Measurements from ENCODE around the gene BBS1. TPM values are rescaled to one million over a fixed set of nuclear protein-coding genes. Genes with fewer than 3 reads are reported as not detected.

The BBS1 gene
- total and polyA plus RNA-seq, 2 experiments from 2014 or later, result 59.7 to 100 TPM

DNA sequence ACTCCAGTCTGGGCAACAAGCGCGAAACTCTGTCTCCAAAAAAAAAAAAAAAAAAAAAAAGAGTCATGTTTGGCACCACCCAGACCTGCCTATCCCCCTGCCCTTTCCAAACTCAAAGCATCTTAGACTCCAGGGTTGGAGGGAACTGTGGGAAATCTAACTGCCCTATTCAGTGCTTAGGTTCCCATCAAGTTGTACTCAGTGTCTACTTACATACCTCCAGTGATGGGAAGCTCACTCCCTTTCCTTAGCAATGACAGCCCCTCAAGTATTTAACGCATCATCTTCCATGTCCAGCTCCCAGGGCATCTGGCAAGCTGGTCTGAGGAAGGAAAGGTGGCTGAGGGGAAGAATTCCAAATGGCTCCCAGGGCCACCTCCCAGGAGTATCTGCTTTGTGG lies 39.3 kb downstream of the BBS1 start:
- TF ChIP-seq, protein P1, sequence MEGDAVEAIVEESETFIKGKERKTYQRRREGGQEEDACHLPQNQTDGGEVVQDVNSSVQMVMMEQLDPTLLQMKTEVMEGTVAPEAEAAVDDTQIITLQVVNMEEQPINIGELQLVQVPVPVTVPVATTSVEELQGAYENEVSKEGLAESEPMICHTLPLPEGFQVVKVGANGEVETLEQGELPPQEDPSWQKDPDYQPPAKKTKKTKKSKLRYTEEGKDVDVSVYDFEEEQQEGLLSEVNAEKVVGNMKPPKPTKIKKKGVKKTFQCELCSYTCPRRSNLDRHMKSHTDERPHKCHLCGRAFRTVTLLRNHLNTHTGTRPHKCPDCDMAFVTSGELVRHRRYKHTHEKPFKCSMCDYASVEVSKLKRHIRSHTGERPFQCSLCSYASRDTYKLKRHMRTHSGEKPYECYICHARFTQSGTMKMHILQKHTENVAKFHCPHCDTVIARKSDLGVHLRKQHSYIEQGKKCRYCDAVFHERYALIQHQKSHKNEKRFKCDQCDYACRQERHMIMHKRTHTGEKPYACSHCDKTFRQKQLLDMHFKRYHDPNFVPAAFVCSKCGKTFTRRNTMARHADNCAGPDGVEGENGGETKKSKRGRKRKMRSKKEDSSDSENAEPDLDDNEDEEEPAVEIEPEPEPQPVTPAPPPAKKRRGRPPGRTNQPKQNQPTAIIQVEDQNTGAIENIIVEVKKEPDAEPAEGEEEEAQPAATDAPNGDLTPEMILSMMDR (IDR thresholded peaks at IDR 0.05; ENCODE audit: low read depth, low read length), result no peak
- H3K9me3 ChIP-seq (ENCODE audit: low read depth), result no peaks in the 10 kb centered on the region
- DNase-seq (ENCODE audit: low read depth in 1 of 2, low spot score in 1 of 2), result no peak
- no peak overlapping the region for H3K27ac ChIP-seq
- H3K36me3 ChIP-seq, result no peaks in the 10 kb centered on the region
- H3K27me3 ChIP-seq, result no peaks in the 10 kb centered on the region
- no peak overlapping the region for H3K4me3 ChIP-seq
- peaks cover 4% of the 10 kb centered on the region for H3K4me1 ChIP-seq (ENCODE audit: low read depth)

DNA sequence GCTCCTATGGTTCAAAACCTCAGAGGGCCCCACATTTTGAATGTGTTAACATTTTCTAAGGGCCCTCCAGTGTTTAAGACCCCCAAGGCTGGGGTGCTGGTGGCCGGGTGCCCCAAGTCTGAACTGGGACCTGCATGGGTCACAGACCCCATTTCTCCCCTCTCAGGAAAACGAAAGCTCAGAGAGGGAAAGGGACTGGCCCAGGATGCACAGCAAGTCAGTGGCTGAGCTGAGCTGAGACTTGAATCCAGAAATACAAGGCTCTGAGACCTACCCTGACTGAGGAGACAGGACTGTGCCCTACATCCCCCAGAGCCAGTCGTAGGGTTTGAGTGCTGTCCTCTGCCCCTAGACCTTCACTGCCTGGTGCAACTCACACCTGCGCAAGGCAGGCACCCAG lies 40.5 kb downstream of the BBS1 start:
- Histone ChIP-seq H3K36me3 (no peaks in the 10 kb centered on the region), H3K27me3 (no peaks in the 10 kb centered on the region), H3K9me3 (ENCODE audit: low read depth) (no peaks in the 10 kb centered on the region), H3K27ac (peak overlapping the region; percentile 65), H3K4me1 (ENCODE audit: low read depth) (peaks cover 4% of the 10 kb centered on the region), H3K4me3 (no peak overlapping the region)
- TF ChIP-seq, protein P1 (IDR thresholded peaks at IDR 0.05; ENCODE audit: low read depth, low read length), result no peak
- no peak for DNase-seq (ENCODE audit: low read depth in 1 of 2, low spot score in 1 of 2)

DNA sequence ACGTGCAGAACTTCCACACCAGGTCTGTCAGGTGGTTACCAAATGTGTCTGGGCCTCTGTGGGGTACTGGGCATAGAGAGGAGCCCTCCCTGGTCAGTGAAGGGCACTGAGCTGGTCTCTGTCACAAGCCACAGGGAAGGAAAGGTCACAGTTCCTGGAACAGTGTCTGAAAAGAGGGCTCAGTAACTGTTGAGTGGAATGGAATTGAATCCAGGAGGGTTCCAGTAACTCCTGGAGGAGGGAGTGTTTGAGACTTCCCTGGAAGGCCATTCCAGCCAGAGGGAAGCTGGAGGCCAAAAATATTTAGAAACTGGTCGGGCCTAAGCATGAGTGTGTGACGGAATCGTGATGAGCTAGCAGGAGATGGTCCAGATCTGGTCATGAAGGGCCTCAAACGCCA lies 44.2 kb downstream of the BBS1 start:
- peaks cover 13% of the 10 kb centered on the region for H3K36me3 ChIP-seq
- TF ChIP-seq, protein P1 (IDR thresholded peaks at IDR 0.05; ENCODE audit: low read depth, low read length), result no peak
- H3K4me3 ChIP-seq, result no peak overlapping the region
- no peaks in the 10 kb centered on the region for H3K9me3 ChIP-seq (ENCODE audit: low read depth)
- no peak for DNase-seq (ENCODE audit: low read depth in 1 of 2, low spot score in 1 of 2)
- no peaks in the 10 kb centered on the region for H3K27me3 ChIP-seq
- no peak overlapping the region for H3K27ac ChIP-seq
- H3K4me1 ChIP-seq (ENCODE audit: low read depth), result no peaks in the 10 kb centered on the region

DNA sequence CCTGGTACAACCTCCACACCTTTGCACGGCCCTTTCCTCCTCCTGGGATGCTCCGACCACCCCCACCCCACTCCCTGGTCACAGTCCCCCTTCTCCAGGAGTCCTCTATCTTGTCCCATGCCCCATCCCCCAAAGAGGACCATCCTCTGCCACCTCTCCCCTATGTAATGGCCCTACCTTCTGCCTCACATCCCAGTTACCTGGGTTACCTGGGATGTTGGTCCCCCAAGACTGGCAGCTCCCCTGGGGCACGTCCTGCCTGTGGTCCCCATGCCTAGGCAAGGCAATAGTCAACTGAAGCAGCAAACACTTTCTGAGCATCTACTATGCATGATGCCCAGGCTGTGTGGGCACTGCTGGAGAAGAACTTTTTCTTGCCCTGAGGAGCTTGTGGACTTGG lies 45.0 kb downstream of the BBS1 start:
- Histone ChIP-seq H3K4me1 (ENCODE audit: low read depth) (no peaks in the 10 kb centered on the region), H3K36me3 (peaks cover 22% of the 10 kb centered on the region), H3K27ac (no peak overlapping the region), H3K27me3 (no peaks in the 10 kb centered on the region), H3K4me3 (no peak overlapping the region), H3K9me3 (ENCODE audit: low read depth) (no peaks in the 10 kb centered on the region)
- no peak for DNase-seq (ENCODE audit: low read depth in 1 of 2, low spot score in 1 of 2)
- TF ChIP-seq, protein P1 (IDR thresholded peaks at IDR 0.05; ENCODE audit: low read depth, low read length), result no peak

DNA sequence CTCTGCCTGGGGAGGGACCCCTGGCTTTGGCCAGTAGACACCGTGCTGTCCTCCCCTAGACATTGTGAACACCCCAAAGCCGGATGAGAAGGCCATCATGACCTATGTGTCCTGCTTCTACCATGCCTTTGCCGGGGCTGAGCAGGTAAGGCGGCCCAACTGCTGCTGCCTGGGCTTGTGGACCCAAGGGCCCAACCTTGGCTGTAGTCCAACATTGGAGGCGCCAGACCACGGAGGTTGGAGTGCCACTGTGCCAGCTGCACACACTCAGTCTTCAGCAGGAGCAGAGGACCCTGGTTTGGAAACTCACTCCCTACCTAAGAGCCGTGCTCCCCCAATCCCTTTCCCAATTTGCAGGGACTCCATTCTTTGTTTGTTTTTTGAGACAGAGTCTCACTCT lies 45.7 kb downstream of the BBS1 start:
- Histone ChIP-seq H3K27ac (no peak overlapping the region), H3K9me3 (ENCODE audit: low read depth) (no peaks in the 10 kb centered on the region), H3K4me1 (ENCODE audit: low read depth) (no peaks in the 10 kb centered on the region), H3K36me3 (peaks cover 27% of the 10 kb centered on the region), H3K27me3 (no peaks in the 10 kb centered on the region), H3K4me3 (no peak overlapping the region)
- TF ChIP-seq, protein P1 (IDR thresholded peaks at IDR 0.05; ENCODE audit: low read depth, low read length), result no peak
- no peak for DNase-seq (ENCODE audit: low read depth in 1 of 2, low spot score in 1 of 2)

All from cardiac muscle cell (in vitro differentiated cells and primary cell).